Body of pancreas (tissue), 4 donors: ENCODE data around the gene APBA1.

Experiments used
- CTCF ChIP-seq, 7 experiments: fragments of 450-650 bp in 4 of 7; fragments of 200-600 bp in 3 of 7; sonication (generic) in 3 of 7; IDR thresholded peaks; one replicate each; pipeline ENCODE4 v1.5.1; 2016 to 2019; ENCODE audit warnings: antibody characterized with exemption in 7 of 7
- POLR2A ChIP-seq, 3 donors: fragments of 450-650 bp; IDR thresholded peaks; one replicate each; pipeline ENCODE4 v1.6.1; 2016; ENCODE audit warnings: antibody characterized with exemption in 3 of 3, mild to moderate bottlenecking in 2 of 3

- TF ChIP-seq POLR2A (IDR thresholded peaks at IDR 0.05) (no peak), CTCF (IDR thresholded peaks at IDR 0.05) (no peak)
Observed at GRCh38 chr9:69485466-69485865, 186.7 kb downstream of the APBA1 start.
